HG02885 (cell line): Measurements from ENCODE around the gene SLC7A14.

ENCODE experiments used
- ATAC-seq: cut with Tn5 transposase; IDR thresholded peaks from one replicate; pipeline ENCODE4 v1.9.1; 2021; ENCODE audit warnings: mild to moderate bottlenecking; ENCODE audit not compliant: unreplicated experiment, poor library complexity

Gene SLC7A14

GRCh38 chr3:170542704-170543103 is 43.2 kb downstream of the SLC7A14 start:
- ATAC-seq, result no peak

- ATAC-seq, result no peak
These were observed 46.0 kb downstream of the SLC7A14 start for GRCh38 chr3:170539897-170540296.

- ATAC-seq, result no peak
These were observed 49.2 kb downstream of the SLC7A14 start for GRCh38 chr3:170536712-170537111.

- no peak for ATAC-seq
These were observed 51.6 kb downstream of the SLC7A14 start for GRCh38 chr3:170534227-170534626.

GRCh38 chr3:170532573-170532972 is 53.3 kb downstream of the SLC7A14 start:
- ATAC-seq, result no peak

- ATAC-seq, result no peak
These were observed 54.1 kb downstream of the SLC7A14 start for GRCh38 chr3:170531657-170532335.

GRCh38 chr3:170531054-170531453 is 54.8 kb downstream of the SLC7A14 start:
- no peak for ATAC-seq

- no peak for ATAC-seq
These were observed 56.0 kb downstream of the SLC7A14 start for GRCh38 chr3:170529912-170530311.

GRCh38 chr3:170529346-170529745 is 56.5 kb downstream of the SLC7A14 start:
- no peak for ATAC-seq

GRCh38 chr3:170528726-170529125 is 57.1 kb downstream of the SLC7A14 start:
- no peak for ATAC-seq

- ATAC-seq, result no peak
These were observed 61.8 kb downstream of the SLC7A14 start for GRCh38 chr3:170524073-170524472.

GRCh38 chr3:170523248-170523647 is 62.6 kb downstream of the SLC7A14 start:
- ATAC-seq, result no peak

- ATAC-seq, result no peak
These were observed 63.7 kb downstream of the SLC7A14 start for GRCh38 chr3:170522201-170522600.

- ATAC-seq, result no peak
These were observed 64.9 kb downstream of the SLC7A14 start for GRCh38 chr3:170520996-170521395.

- no peak for ATAC-seq
These were observed 68.5 kb downstream of the SLC7A14 start for GRCh38 chr3:170517242-170517945.

- no peak for ATAC-seq
These were observed 72.2 kb downstream of the SLC7A14 start for GRCh38 chr3:170513642-170514041.

- ATAC-seq, result no peak
These were observed 74.5 kb downstream of the SLC7A14 start for GRCh38 chr3:170511371-170511770.

GRCh38 chr3:170508839-170509238 is 77.0 kb downstream of the SLC7A14 start:
- ATAC-seq, result no peak

GRCh38 chr3:170508291-170508690 is 77.6 kb downstream of the SLC7A14 start:
- no peak for ATAC-seq

GRCh38 chr3:170507063-170507462 is 78.8 kb downstream of the SLC7A14 start:
- no peak for ATAC-seq

GRCh38 chr3:170506556-170506955 is 79.3 kb downstream of the SLC7A14 start:
- no peak for ATAC-seq

GRCh38 chr3:170502297-170502696 is 83.6 kb downstream of the SLC7A14 start:
- ATAC-seq, result no peak
